GM12864 (cell line): ENCODE measurements around the gene SUGP1.
"Not testable (repeated sequence)": the region's sequence is repeated elsewhere in the genome, so short reads cannot be mapped to it uniquely, and the experiment has no call there.

Experiments used
- DNase-seq: peaks from one replicate; pipeline ENCODE4 v3.0.0-alpha.2; 2011; ENCODE audit warnings: low read depth
- H3K4me3 ChIP-seq: 2 replicates; pipeline ENCODE4 v1.5.1; 2011; ENCODE audit warnings: mild to moderate bottlenecking, low read depth, low read length, control low read depth
- CTCF ChIP-seq: IDR thresholded peaks from 2 replicates; pipeline ENCODE4 v1.5.1; 2011; ENCODE audit warnings: low read depth, mild to moderate bottlenecking, moderate library complexity, low read length, control low read depth, inconsistent platforms; ENCODE audit errors: missing control alignments

The SUGP1 gene

GRCh38 chr19:19260417-19261214 is 59.7 kb downstream of the SUGP1 start:
- DNase-seq = no peak
- TF ChIP-seq CTCF = no peak
- H3K4me3 ChIP-seq = no peak overlapping the region

GRCh38 chr19:19259741-19260140 is 60.6 kb downstream of the SUGP1 start:
- no peak overlapping the region for H3K4me3 ChIP-seq
- peak; percentile 19 for DNase-seq
- TF ChIP-seq CTCF = no peak

GRCh38 chr19:19258589-19259338 is 61.5 kb downstream of the SUGP1 start:
- no peak overlapping the region for H3K4me3 ChIP-seq
- TF ChIP-seq CTCF = no peak
- no peak for DNase-seq

GRCh38 chr19:19257836-19258588 is 62.3 kb downstream of the SUGP1 start:
- H3K4me3 ChIP-seq = no peak overlapping the region
- TF ChIP-seq CTCF = no peak
- DNase-seq = no peak

- no peak for TF ChIP-seq CTCF
Observed at GRCh38 chr19:19257137-19257536, 63.2 kb downstream of the SUGP1 start.

GRCh38 chr19:19256072-19256969 is 64.0 kb downstream of the SUGP1 start:
- DNase-seq = no peak
- H3K4me3 ChIP-seq = no peak overlapping the region
- no peak for TF ChIP-seq CTCF

More at GRCh38 chr19:19257137-19257536, 63.2 kb downstream of the SUGP1 start:
- H3K4me3 ChIP-seq = no peak overlapping the region
- DNase-seq = no peak

GRCh38 chr19:19253409-19253808 is 66.9 kb downstream of the SUGP1 start:
- not testable (repeated sequence) for H3K4me3 ChIP-seq, DNase-seq
